ENCODE measurements around the gene KCNQ1.

The KCNQ1 gene

DNA sequence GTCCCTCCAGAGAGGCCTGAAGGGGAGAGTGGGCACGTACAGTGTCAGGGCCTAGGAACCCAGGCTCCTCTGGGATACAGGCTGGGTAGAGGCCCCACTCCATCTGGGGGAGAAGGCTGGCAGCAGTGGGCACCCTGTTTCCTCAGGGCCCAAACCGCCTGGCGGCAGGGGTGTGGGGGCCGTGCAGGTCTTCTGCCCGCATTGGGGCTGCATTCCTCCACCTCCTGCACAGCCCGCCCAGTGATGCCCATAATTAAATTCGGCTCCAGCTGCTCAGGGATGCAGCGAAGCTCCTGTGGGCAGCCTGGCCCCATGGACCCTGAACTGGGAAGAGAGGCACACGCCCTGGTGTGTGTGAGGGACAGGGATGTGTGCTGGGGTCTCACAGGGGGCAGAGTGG lies 219.6 kb downstream of the KCNQ1 start:
- DNase-seq (ENCODE audit: low read depth, low spot score): no peak

DNA sequence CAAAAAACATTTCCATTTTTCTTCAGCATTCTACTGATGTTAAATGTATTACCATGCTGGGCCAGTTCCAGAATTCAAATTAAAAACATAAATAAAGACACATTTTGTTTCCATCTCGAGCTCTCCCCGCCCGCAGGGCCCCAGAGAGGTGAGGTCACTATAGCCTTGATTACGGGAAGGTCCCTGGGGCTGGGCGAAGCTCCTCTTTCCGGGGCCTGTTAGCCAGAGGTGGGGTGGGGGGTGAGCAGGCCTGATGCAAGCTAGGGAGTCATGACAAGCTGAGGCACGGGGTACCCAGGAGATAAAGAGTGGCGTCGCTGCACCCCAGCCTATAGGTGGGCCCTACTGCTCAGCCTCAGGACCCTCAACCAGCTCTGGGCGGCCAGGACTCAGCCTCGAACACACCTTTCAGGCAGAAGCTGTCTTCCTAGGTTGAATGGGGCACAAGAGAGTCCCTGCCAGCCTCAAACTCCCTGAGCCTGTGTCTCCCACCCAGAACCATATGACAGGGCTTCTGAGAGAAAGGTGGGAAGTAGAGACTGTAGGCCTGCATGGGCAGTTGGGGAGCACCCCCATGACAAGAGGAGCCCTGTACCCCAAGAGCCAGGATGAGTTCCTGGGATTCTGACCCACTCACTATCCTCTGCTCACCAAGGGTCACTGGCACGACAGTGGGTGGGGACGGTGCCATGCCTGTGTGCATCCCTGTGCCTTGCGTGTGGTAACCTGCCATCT lies 220.2 kb downstream of the KCNQ1 start:
- DNase-seq (ENCODE audit: low read depth, low spot score): no peak

DNA sequence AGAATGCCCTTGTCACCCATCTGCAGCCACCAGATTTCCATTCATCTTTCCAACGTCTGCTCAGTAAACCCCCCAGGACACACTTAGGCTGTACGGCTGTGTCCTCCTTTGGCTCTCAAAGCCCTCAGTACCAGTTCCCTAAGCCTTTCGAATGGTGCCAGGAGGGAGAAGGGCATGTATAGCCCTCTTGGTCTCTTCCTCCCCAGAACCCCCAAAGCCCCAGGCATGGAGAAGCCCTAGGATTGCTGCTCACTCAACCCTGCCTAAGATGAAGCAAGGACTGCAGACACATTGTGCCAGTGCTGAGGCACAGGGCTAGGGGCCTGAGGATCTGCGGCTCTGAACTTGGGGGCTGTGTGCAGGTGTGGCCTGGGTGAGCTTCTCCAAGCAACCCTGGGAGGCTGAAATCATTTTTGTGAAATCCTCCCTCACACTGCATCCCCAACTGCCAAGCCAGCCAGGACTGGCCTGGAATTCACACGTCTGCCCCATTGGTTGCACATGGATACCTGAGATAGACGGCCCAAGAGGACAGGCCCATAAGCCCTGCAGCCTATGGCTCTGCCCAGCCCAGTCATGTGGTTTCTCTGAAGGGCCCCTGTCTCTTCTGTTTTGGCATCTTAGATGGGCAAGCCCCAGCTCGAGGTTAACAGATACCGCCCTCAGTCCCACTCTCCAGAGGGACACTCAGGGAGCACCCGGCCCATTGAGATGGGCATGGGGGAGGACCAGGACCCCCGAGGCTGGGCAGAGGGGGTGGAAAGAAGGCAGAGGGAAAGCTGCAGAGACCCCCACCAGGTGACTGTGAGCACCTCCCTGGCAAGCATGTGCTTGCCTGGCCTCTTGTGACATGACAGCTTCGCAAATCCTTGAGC lies 221.0 kb downstream of the KCNQ1 start:
- no peak for DNase-seq (ENCODE audit: low read depth, low spot score)

DNA sequence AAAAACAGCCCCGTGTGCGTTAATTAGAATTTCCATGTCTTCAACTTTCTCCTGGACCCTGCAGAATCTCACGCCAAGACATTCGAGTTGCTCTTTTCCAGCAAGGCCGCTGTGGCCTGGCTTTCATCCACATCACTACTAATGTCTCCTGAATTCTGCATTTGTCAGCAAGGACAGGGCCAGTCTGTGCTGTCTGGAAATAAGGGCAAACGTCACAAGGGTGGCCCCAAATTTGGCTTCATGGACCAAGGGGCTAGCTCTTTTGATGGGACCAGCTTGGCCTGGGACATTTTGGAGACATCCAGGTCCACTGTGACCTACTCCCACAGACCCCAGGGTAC lies 221.6 kb downstream of the KCNQ1 start:
- DNase-seq (ENCODE audit: low read depth, low spot score): no peak

DNA sequence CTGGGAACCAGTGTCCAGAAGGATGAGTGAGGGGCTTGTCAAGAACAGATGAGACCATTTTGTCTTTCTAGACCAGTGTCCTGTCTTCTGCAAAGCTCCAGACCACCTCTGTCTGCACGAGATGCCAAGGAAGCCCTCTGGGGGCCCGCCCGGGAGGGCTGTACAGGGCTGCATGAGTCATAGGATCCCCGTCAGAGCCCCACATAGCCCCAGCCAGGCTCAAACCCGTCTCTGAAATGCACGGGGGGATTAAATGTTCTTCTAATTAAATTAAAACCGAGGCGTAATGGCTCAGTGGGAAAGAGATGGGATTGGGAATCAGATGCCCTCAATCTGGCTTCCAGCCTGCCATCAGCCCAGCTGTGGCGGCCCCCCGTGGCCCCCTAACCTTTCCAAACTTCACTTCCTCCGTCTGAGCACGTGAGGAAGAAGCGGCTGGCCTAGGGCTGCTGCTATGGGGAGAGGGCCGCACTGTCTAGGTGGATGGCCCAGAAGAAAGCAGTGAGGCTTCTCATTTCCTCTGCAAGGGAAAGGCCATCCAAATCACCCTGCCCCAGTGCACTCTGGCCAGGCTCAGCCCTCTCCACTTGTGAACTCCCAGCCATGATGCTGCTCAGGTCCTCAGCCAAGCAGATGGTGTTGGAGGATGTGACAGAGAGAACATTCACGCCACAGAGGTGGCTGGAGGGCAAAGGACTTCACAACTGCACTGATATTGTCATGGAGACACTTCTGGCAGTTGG lies 222.2 kb downstream of the KCNQ1 start:
- DNase-seq (ENCODE audit: low read depth, low spot score): no peak

DNA sequence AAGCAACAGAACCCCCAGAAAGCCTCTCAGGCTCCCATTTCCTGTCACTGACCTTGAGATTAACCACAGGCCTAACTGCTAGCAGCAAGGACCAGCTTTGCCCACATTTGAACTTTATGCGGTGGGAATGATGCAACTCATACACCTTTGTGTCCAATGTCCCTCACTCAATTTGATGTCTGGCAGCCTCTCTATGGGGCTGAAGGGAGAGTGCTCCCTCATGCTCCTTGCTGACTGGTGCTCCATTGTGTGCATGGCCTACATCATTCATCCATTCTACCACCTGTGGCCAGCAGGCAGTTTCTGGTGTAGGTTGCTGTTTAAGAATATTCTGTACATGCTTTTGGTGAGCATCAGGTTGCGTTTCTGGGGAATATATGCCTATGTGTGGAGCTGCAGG lies 223.1 kb downstream of the KCNQ1 start:
- DNase-seq (ENCODE audit: low read depth, low spot score): no peak

DNA sequence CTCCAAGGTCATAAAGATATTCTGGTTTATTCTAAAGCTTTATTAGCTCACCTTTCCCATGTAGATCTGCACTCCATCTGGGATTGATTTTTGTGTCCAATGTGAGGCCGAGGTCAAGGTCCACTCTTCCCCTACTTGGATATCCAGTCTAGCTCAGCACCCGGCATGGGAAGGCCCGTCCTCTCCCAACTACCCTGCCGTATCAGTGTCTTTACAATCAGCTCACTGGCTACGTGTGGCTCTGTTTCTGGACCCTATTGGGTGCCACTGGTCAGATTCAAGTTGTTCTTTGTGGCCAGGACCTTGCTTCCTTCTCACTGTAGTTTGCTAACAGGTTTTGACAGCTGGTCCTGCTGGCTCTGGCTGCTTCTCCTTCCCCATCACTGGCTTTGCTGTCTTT lies 224.1 kb downstream of the KCNQ1 start:
- DNase-seq (ENCODE audit: low read depth, low spot score): no peak

DNA sequence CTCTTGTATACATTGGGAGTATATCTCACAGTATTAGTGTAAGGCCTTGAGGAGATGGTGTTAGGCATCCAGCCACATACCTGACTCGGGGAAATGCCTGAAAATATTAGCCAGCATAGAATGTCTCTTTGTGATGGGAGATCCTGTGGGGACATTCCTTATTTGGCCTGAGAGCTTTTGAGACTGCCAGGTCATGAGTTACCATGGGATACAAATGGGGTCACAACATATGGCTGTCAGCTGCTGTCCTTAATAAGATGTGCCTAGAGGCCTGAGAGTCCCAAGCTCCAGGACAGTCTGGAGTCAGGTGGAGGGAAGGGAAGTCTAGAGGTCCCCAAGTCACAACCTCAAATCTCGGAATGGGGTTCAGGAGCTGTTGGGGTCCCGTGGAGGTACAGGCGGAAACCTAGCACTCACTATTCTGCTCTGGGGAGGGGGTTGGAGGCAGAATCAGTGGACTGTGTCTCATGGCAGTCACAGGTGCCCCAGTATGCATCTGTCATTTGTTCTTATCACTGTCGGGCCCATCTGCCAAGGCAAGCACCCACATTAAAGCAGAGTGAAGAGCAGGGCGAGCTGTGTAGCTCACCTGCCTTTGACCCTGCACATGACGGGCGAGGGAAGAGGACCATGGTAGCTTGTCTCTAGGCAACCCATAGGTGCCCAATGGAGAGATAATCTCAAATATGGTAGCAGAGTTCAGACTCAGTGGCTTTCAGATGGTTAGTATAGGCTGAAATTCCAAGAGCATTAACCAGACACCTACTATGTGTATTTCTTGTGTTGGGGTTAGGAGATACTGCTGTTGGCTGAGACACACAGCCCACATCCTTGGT lies 225.0 kb downstream of the KCNQ1 start:
- no peak for DNase-seq (ENCODE audit: low read depth, low spot score)

DNA sequence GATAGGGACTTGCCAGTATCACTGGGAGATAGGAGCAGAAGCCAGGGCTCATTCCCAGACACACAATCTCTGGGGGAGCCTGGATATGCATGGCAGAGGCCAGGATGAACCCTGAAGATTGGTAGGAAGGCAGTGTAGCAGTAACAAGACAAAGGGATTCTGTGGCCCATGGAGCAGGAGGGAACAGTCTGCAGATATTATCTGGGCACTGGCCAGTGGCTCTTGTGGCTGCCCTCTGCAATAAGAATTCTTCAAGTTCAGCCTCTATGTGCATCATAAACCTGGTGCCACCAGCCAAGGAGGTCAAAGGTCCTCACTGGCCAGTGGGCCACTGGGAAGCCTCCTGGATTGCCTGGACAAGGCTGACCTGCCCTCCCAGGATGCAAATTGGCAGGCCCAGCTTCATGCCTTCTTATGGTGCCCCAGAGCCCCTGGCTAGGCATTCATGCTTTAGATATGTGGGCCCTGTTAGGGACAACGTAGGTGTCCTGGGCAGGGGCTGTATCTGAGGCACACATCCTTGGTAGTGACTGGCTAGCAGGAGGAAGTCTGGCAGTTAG lies 225.8 kb downstream of the KCNQ1 start:
- no peak for DNase-seq (ENCODE audit: low read depth, low spot score)

DNA sequence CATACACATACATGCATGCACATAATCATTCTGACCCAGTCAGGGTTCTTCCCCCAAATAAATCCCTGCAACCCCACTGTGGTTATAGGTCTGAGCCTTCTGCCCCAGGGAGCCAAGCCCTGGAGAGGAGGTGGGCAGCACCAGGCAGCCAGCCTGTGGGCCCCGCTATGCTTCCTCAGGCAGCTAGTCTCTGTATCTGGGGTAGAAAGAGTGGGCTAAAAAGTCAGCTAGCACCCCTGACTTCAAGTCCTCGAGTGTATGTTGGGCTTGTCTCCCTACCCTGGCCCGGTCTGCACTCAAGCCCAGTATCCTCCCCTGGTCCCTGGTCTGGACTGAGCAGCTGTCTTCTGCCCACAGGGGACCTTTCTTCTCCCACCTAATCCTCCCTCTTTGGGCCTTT lies 226.9 kb downstream of the KCNQ1 start:
- DNase-seq (ENCODE audit: low read depth, low spot score): no peak

DNA sequence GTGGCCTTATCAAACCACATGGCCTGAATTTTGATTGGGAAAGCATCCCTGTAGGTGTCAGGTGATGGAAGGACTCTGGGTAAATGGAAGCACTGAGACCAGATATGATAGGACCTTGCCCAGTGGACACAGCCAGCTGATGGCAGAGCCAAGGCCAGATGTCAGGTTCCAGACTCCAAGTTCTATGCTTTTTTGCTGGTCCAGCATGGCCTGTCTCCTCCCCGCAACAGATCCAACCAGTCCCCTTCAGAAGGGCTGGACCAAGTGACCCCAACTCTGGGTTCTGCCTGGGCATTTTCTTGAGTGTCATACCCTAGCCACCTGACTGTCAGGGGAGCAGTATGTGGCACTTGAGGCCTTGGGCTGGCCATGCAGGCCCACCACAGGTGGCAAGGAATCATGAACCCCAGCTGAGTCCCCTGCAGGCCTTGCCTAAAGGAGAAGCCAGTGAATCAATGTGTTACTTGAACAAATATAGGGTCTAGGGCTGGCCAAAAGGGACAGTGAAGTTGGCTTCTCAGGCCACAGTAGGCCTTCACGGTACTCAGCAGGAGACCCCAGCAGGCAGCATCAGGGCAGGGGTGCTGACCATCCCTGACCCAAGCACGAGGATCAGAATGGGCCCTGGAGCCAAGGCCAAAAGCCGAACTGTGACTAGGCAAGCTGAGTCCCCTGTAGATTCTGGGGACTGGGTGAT lies 227.9 kb downstream of the KCNQ1 start:
- DNase-seq (ENCODE audit: low read depth, low spot score): no peak

DNA sequence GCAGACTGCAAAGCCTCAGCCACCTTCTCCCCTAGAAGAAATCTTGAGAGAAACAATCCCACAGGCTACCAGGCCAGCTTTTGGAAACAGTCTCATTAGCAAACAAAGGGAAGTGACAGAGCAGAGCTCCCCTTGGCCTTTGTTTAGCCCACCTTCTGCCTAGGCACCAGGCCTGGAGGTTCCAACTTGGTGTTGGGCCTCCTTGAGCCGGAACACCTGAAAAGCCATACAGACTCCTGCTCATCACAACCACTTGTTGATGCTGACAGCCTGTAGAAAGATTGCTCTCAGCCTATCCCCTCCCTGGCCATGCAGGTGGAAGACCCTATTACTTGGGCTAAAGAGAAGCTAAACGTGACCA lies 228.4 kb downstream of the KCNQ1 start:
- no peak for DNase-seq (ENCODE audit: low read depth, low spot score)

DNA sequence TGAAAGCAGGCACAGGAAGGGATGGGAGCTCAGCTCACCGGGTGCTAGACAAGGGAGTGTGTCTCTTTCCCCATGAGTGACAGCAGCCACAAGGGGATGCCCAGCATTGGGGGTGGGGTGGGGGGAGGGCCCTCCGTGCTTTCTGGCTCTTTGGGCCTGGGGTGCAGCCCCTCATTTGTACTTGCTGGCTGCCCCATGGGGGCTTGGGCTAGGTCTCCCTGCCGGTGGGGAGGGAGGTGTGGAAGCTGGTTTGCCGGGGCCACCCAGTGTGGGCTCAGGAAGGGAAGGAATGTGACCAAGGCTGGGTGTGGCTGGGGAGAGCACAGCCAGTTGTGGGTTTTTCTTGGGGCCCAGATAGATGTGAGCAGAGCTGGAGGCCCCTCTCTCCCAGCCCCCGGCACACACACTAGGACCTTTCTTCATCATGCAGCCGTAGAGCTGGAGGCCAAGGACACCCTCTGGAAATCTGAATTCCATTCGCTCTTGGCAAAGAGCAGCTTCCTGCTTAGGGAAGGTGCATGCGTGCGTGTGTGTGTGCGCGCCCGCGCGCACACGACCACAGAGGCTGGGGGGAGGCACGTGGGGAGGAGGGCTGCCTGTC lies 229.2 kb downstream of the KCNQ1 start:
- no peak for DNase-seq (ENCODE audit: low read depth, low spot score)

DNA sequence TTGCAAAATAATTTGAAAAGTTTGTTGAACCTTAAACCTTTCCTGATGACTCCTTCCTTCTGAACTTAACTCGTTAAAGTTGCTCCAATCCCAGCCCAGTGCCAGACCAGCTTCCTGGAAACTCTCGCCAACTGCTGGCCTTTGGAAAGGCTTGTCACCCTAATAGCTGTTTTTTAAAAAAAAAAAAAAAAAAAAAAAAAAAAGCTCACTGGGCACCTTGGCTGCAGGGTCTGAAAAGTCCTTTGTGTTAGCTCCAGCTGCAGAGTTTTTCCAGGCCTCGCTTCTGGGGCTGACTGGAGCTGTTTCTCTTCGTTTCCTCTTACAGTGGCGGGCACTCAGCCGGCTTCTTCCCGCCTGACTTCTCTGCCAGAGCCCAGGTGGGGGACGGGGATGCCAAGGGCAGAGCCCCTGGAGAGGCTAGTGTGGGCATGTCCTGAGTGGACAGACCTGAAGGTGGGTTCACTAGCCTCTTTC lies 229.9 kb downstream of the KCNQ1 start:
- DNase-seq (ENCODE audit: low read depth, low spot score): no peak

DNA sequence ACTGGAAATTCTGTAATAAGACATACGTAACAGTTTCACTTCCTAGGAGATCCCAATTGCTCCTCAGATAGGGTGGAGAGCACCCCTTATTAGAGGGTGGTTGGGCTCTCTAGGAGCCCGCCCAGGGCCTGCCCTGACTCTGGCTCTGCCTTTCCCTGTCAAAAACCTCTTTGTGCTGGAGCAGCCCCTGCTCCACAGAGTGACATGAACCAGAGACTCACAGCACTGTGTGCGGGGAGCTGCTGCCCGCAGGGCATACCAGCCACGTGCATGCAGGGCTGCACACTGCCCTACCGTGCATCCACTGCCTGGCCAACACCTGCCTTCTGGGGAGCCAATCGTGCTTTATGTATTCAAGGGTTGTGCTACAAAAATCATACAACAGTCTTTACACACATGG lies 230.7 kb downstream of the KCNQ1 start:
- DNase-seq (ENCODE audit: low read depth, low spot score): no peak

DNA sequence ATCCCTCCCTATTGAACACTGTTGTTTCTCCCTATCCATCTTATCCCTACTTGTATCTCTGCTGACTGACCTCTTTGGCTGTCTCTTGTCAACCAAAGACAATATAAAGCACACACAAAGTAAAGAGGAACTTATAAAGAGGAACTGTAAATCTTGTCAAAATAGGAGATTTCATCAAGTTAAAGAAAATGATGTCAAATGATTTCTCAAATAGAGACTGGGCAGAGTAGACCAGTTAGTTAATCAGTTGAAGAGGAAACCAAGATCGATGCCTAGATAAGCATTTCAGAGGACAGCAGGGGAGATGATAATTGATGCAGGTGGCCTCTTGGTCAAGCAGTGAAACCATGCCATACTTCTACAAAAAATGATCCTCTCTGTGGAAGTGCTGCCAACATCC lies 232.3 kb downstream of the KCNQ1 start:
- no peak for DNase-seq (ENCODE audit: low read depth, low spot score)

DNA sequence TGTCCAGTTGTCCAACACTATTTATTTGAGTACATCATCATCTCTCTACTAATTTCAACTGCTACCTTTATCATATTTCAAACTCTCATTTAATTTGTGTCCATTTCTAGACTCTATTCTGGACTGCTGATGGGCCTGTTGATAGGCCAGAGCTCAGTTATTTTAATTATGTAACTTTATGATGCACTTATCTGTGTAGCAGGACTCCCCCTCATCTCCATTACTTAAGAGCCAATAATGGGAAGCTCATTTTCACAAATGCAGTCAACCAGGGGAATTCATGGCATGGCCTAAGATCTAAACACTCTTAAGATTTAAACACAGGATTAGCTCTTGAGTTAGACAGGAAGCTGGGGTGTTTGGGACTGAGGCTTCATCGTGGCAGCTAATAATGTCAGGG lies 233.6 kb downstream of the KCNQ1 start:
- no peak for DNase-seq (ENCODE audit: low read depth, low spot score)

DNA sequence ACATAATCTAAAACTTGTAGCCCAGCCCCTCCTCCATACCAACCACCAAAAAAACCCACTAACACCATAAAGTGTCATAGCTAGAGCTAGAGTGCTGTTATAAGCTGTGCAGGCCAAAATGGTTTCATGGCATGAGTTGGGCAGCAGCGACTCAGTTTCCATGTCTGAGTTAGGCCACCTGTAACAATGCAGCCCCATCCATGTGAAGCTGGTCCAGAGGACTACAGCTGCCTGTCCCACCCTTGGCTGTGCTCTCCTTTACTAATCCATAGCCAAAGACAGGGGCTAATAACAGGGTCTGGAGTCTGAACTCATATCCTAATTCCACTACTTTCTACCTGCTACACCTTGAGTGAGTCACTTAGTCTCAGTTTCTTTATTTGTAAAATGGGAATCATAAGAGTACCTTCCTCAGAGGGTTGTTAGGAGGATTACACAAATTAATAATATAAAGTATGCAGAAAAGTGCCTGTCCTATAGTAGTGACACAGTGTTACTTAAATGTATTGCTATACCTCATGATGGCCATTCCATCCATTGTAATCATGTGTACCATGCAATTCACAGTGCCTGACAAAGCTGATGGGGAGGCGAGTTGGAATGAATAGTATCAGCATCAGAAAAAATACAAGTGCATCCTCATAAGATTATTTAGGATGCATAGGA lies 234.3 kb downstream of the KCNQ1 start:
- no peak for DNase-seq (ENCODE audit: low read depth, low spot score)

DNA sequence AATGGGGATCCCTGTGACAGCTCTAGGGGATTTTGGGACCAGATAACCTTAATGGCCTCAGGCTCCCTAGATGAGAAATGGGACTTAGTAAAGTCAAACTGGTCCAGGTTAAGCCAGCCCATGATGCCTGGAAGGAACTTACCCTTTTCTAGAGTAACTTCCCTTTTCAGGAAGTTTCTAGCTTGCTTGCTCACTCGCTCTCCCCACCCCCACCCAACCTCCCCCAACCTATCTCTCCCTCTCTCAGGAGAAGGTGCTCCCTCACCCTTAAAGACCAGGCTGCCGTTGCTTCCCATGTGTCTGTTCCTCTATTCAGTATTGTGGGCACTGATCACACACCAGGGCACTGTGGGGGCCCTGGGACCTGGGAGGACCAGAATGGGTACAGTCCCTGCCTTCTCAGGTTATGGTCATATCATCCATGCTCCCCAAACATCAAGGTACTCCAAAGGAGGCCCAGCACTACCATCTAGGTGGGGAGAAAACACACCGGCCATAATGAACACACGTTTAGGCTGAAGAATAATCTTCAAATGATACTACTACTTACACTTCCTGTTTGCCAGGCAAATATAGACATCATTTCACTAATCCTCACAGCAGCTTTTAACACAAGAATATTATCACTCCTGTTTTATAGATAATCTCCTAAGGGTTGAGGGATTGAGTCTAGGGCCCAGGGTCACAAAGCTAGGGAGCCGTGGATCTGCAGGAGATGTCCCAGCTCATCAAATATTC lies 236.8 kb downstream of the KCNQ1 start:
- DNase-seq (ENCODE audit: low read depth, low spot score): no peak

Data from iPS DF 19.7 (cell line).